Upper lobe of left lung (tissue), 6 donors: Measurements from ENCODE around the gene AP3S2. TPM values are rescaled to one million over a fixed set of nuclear protein-coding genes. Genes with fewer than 3 reads are reported as not detected.

ENCODE experiments used
- ATAC-seq, 2 donors: fragments of 200-7000 bp; cut with Tn5 transposase; one replicate each; pipeline ENCODE4 v1.9.1; 2022; ENCODE audit warnings: mild to moderate bottlenecking in 2 of 2, moderate library complexity in 2 of 2; ENCODE audit not compliant: low FRiP score in 2 of 2
- DNase-seq, 2 donors: peaks; one replicate each; pipeline ENCODE4 v3.0.0-alpha.2; 2019 to 2020
- H3K27ac ChIP-seq, 4 donors: fragments of 200-600 bp; sonication (generic); one replicate each; pipeline ENCODE4 v1.5.1; 2016 to 2019
- H3K27me3 ChIP-seq, 4 donors: fragments of 200-600 bp; sonication (generic); one replicate each; pipeline ENCODE4 v1.5.1; 2017 to 2019
- H3K36me3 ChIP-seq, 4 donors: fragments of 200-600 bp; sonication (generic); one replicate each; pipeline ENCODE4 v1.5.1; 2016 to 2019
- H3K4me1 ChIP-seq, 4 donors: fragments of 200-600 bp; sonication (generic); one replicate each; pipeline ENCODE4 v1.5.1; 2018 to 2019
- H3K4me3 ChIP-seq, 4 donors: fragments of 200-600 bp; sonication (generic); one replicate each; pipeline ENCODE4 v1.5.1; 2017 to 2019; ENCODE audit warnings: mild to moderate bottlenecking in 2 of 4, moderate library complexity in 1 of 4
- H3K9me3 ChIP-seq, 4 donors: fragments of 200-600 bp; sonication (generic); one replicate each; pipeline ENCODE4 v1.5.1; 2018 to 2019
- CTCF ChIP-seq, 6 experiments: fragments of 450-650 bp in 4 of 6; fragments of 200-600 bp in 2 of 6; sonication (generic) in 2 of 6; IDR thresholded peaks; one replicate each; pipeline ENCODE4 v1.5.1; 2016 to 2019; ENCODE audit warnings: antibody characterized with exemption in 6 of 6
- EP300 ChIP-seq, 4 donors: sonication (generic); formaldehyde crosslinking; IDR thresholded peaks; one replicate each; pipeline ENCODE4 v1.5.1; 2017; ENCODE audit warnings: antibody characterized with exemption in 4 of 4, control low read depth in 2 of 4
- POLR2A ChIP-seq, 4 donors: fragments of 450-650 bp; IDR thresholded peaks; one replicate each; pipeline ENCODE4 v1.5.1; 2016 to 2017; ENCODE audit warnings: antibody characterized with exemption in 4 of 4, mild to moderate bottlenecking in 2 of 4
- POLR2AphosphoS5 ChIP-seq, 2 donors: sonication (generic); formaldehyde crosslinking; IDR thresholded peaks; one replicate each; pipeline ENCODE4 v1.5.1; 2017; ENCODE audit warnings: antibody characterized with exemption in 2 of 2
- WGBS, 2 donors: methylation state at CpG; one replicate each; pipeline ENCODE4 v1.1.5; 2017 to 2018; 5-methylcytosine and 5-hydroxymethylcytosine counted together
- total RNA-seq, 6 donors: library from RNA; depleted of rRNA in 4 of 6; stranded (reverse); fragments of >200 nt in 4 of 6; gene quantifications; one replicate each; pipeline versions ENCODE4 v1.1.0 to v1.2.1, GENCODE V29; 2016 to 2021
- donor health status: DM: no; HTN: no; CAD: no; lungs with moderate emphysema.
- donor health status: DM: no; HTN: yes; CAD: no; lungs with severe emphysema.

AP3S2 gene
- total RNA-seq, 6 donors from 2014 or later = 19.6 to 46.1 (median 28.9) TPM

GRCh38 chr15:89905846-89906378 lies 12.1 kb upstream of the AP3S2 start:
- ATAC-seq (no peak), DNase-seq (no peak)
- Histone ChIP-seq H3K9me3 (no peaks in the 10 kb centered on the region), H3K27ac (no peak overlapping the region), H3K4me1 (peaks cover 0 to 4% (median 2%) of the 10 kb centered on the region in 4 donors), H3K4me3 (no peak overlapping the region), H3K36me3 (peaks cover 10 to 59% (median 34%) of the 10 kb centered on the region in 4 donors), H3K27me3 (no peaks in the 10 kb centered on the region)
- WGBS, 2 donors = 88 to 91% methylated on average over 5 of the region's 5 CpGs
- TF ChIP-seq EP300 (IDR thresholded peaks at IDR 0.05) (no peak), POLR2AphosphoS5 (IDR thresholded peaks at IDR 0.05) (no peak), CTCF (IDR thresholded peaks at IDR 0.05) (no peak), POLR2A (IDR thresholded peaks at IDR 0.05) (no peak)

- WGBS, 2 donors = 94% methylated on average over 5 of the region's 5 CpGs; no CpG with 5 or more reads in 1 of the 2 donors
- Histone ChIP-seq H3K27me3 (no peaks in the 10 kb centered on the region), H3K9me3 (no peaks in the 10 kb centered on the region), H3K4me1 (no peaks in the 10 kb centered on the region), H3K36me3 (peaks cover 10 to 61% (median 37%) of the 10 kb centered on the region in 4 donors), H3K27ac (peak overlapping the region in 1 of 4 donors; percentile 14), H3K4me3 (no peak overlapping the region)
- TF ChIP-seq CTCF (IDR thresholded peaks at IDR 0.05) (no peak), POLR2A (IDR thresholded peaks at IDR 0.05) (no peak), EP300 (IDR thresholded peaks at IDR 0.05) (no peak), POLR2AphosphoS5 (IDR thresholded peaks at IDR 0.05) (no peak)
- ATAC-seq (peak; percentile 7 to 70), DNase-seq (peak in 1 of 2 donors; percentile 77)
These were observed 10.7 kb upstream of the AP3S2 start for GRCh38 chr15:89904519-89904918.

GRCh38 chr15:89903858-89904130 lies 10.0 kb upstream of the AP3S2 start:
- H3K27ac ChIP-seq = no peak overlapping the region
- no peaks in the 10 kb centered on the region for H3K4me1 ChIP-seq
- 95 to 97% methylated on average over 3 to 11 of the region's 11 CpGs for WGBS, 2 donors
- TF ChIP-seq CTCF (IDR thresholded peaks at IDR 0.05) (no peak), POLR2A (IDR thresholded peaks at IDR 0.05) (no peak), EP300 (IDR thresholded peaks at IDR 0.05) (no peak), POLR2AphosphoS5 (IDR thresholded peaks at IDR 0.05) (no peak)
- no peaks in the 10 kb centered on the region for H3K27me3 ChIP-seq
- no peak overlapping the region for H3K4me3 ChIP-seq
- DNase-seq (peak in 1 of 2 donors; percentile 72), ATAC-seq (no peak)
- H3K9me3 ChIP-seq = no peaks in the 10 kb centered on the region
- peaks cover 10 to 56% (median 37%) of the 10 kb centered on the region in 4 donors for H3K36me3 ChIP-seq

- DNase-seq (no peak), ATAC-seq (no peak)
- H3K36me3 ChIP-seq = peaks cover 10 to 54% (median 37%) of the 10 kb centered on the region in 4 donors
These were observed 9.4 kb upstream of the AP3S2 start for GRCh38 chr15:89903015-89903857.

More at GRCh38 chr15:89903015-89903857, 9.4 kb upstream of the AP3S2 start:
- no peaks in the 10 kb centered on the region for H3K4me1 ChIP-seq
- no peak overlapping the region for H3K27ac ChIP-seq
- H3K4me3 ChIP-seq = no peak overlapping the region
- WGBS, 2 donors = 92 to 93% methylated on average over 8 to 15 of the region's 15 CpGs
- TF ChIP-seq EP300 (IDR thresholded peaks at IDR 0.05) = no peak
- TF ChIP-seq POLR2A (IDR thresholded peaks at IDR 0.05) = no peak
- TF ChIP-seq CTCF (IDR thresholded peaks at IDR 0.05) = no peak
- H3K27me3 ChIP-seq = no peaks in the 10 kb centered on the region
- H3K9me3 ChIP-seq = no peaks in the 10 kb centered on the region
